ENCODE data around the gene PEPD. TPM values are rescaled to one million over a fixed set of nuclear protein-coding genes. Genes with fewer than 3 reads are reported as not detected.

The PEPD gene
- total and polyA plus RNA-seq, 10 of the 15 experiments (the other 5 are each of a cell fraction or from before 2014, with no cell fraction given) = 1.4 to 52.0 (median 20.2) TPM

DNA sequence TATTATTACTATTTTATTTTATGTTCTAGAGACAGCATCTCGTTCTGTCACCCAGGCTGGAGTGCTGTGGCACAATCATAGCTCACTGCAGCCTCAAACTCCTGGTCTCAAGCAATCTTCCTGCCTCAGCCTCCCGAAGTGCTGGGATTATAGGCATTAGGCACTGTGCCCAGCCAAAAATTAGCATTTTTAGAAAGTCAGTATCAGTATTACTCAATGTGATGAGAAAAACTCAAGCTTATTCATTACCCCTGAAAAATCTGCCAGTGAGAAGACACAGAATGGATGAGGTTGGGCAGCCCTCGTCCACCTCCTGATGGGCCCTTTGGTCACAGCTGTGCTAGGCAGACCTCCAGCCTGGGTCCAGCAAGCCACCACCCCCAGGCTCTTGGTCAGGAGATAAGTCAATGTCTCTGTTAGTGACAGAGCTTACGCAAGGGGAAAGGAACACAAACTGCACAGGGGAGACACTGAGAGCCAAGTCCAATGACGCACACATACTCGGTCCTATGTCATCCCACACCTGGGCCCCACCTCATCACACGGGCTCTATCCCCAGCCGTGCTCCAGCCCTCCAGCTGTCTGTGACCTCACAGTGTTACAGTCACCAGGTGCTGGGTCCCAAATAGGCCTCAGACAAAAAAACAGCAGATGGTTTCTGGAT, 19.8 kb downstream of the PEPD start:
- H3K4me1 ChIP-seq (ENCODE audit: control insufficient read depth, insufficient read depth, low read length) = no peaks in the 10 kb centered on the region
- in situ Hi-C loops (cut with MboI) = no loop called here
- WGBS (ENCODE audit: insufficient coverage, insufficient replicate concordance, low lambda C conversion rate, missing lambda C conversion rate) = 95% methylated on average over 8 of the region's 8 CpGs
- ATAC-seq (no peak), FAIRE-seq (no peak), DNase-seq (ENCODE audit: low read depth, low spot score) (no peak)
- no peak overlapping the region for H2AFZ ChIP-seq (ENCODE audit: control insufficient read depth, low read depth, low read length)
- TF ChIP-seq ASH2L (IDR thresholded peaks at IDR 0.05; ENCODE audit: borderline replicate concordance, low read depth) = no peak
- TF ChIP-seq NR2C2 (IDR thresholded peaks at IDR 0.05; ENCODE audit: borderline replicate concordance, control insufficient read depth, insufficient read length, low read depth) = no peak
- no peak for TF ChIP-seq TBL1XR1 (IDR thresholded peaks at IDR 0.05; ENCODE audit: low read depth, low read length)
- no peak for TF ChIP-seq STAT1 (conservative IDR thresholded peaks at IDR 0.05)
- TF ChIP-seq SIX5 (IDR thresholded peaks at IDR 0.05; ENCODE audit: low read depth, low read length, severe bottlenecking) = no peak
- TF ChIP-seq, protein P1, sequence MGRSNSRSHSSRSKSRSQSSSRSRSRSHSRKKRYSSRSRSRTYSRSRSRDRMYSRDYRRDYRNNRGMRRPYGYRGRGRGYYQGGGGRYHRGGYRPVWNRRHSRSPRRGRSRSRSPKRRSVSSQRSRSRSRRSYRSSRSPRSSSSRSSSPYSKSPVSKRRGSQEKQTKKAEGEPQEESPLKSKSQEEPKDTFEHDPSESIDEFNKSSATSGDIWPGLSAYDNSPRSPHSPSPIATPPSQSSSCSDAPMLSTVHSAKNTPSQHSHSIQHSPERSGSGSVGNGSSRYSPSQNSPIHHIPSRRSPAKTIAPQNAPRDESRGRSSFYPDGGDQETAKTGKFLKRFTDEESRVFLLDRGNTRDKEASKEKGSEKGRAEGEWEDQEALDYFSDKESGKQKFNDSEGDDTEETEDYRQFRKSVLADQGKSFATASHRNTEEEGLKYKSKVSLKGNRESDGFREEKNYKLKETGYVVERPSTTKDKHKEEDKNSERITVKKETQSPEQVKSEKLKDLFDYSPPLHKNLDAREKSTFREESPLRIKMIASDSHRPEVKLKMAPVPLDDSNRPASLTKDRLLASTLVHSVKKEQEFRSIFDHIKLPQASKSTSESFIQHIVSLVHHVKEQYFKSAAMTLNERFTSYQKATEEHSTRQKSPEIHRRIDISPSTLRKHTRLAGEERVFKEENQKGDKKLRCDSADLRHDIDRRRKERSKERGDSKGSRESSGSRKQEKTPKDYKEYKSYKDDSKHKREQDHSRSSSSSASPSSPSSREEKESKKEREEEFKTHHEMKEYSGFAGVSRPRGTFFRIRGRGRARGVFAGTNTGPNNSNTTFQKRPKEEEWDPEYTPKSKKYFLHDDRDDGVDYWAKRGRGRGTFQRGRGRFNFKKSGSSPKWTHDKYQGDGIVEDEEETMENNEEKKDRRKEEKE (IDR thresholded peaks at IDR 0.05) = no peak
- RAD21 ChIA-PET (ENCODE audit: unreplicated experiment) = no interaction called here
- H3K79me2 ChIP-seq (ENCODE audit: control insufficient read depth, insufficient read depth, low read length) = no peaks in the 10 kb centered on the region
- H3K27ac ChIP-seq (ENCODE audit: control insufficient read depth, insufficient read depth) = no peak overlapping the region
- no peaks in the 10 kb centered on the region for H4K20me1 ChIP-seq (ENCODE audit: control insufficient read depth, insufficient read depth)
- no peak overlapping the region for H3K4me2 ChIP-seq (ENCODE audit: control insufficient read depth, insufficient read depth)
- no TSS peak for BruUV-seq (replicated peaks)
- SMC1A ChIA-PET (ENCODE audit: uncharacterized antibody, unreplicated experiment) = no interaction called here
- no peak overlapping the region for H3K9ac ChIP-seq (ENCODE audit: control insufficient read depth, insufficient read depth, low read length)
- H3K36me3 ChIP-seq (ENCODE audit: control insufficient read depth in 2 of 2, insufficient read depth in 2 of 2, low read length in 1 of 2) = no peaks in the 10 kb centered on the region; a peak in 1 of 4 replicates
- no peaks in the 10 kb centered on the region for H3K27me3 ChIP-seq (replicated peaks in 1 of 2; ENCODE audit: control insufficient read depth in 2 of 2, insufficient read depth in 2 of 2, low read length in 1 of 2)
- intact Hi-C loops (cut with micrococcal nuclease; ENCODE audit: unreplicated experiment) = no loop called here
- no peaks in the 10 kb centered on the region for H3K9me3 ChIP-seq (replicated peaks; ENCODE audit: control insufficient read depth, insufficient read depth, low read length)
- H3K4me3 ChIP-seq = no peak overlapping the region
- POLR2A ChIA-PET = no interaction called here
- CTCF ChIA-PET = interaction anchor here (0.5 to 0.7 kb wide), 2 partner anchors 302 to 358 kb away, joined by 3 to 4 read pairs; no protein-coding TSS in a partner anchor
